ENCODE measurements around the gene NKX1-1. TPM values are rescaled to one million over a fixed set of nuclear protein-coding genes. Genes with fewer than 3 reads are reported as not detected.

Gene NKX1-1
- total RNA-seq, 1 experiment from 2014 or later = not detected

DNA sequence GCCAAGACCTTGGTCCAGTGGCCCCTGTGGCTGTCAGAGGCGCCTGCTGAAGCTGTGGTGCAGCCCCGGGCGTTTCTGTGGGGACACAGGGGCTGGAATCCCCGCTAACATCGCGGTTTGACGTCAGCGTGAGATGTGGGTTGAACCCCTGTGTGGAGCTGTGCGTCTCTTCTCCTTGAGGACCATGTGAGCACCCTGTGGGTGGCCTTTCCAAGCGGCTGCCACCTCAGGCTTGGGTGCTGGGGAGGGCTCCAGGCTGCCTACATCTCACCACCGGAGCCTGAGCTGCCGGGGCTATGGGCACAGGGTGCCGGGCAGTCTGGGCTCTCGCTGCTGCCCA, 31.6 kb downstream of the NKX1-1 start:
- TF ChIP-seq ZNF219 (CRISPR knock-in tag; IDR thresholded peaks at IDR 0.05; ENCODE audit: borderline replicate concordance) (no peak), ETV6 (CRISPR knock-in tag; IDR thresholded peaks at IDR 0.05) (no peak), ERG (CRISPR knock-in tag; IDR thresholded peaks at IDR 0.05) (no peak), ATF6 (CRISPR knock-in tag; IDR thresholded peaks at IDR 0.05) (no peak), ZNF138 (CRISPR knock-in tag; conservative IDR thresholded peaks at IDR 0.05) (no peak), ZBTB21 (CRISPR knock-in tag; IDR thresholded peaks at IDR 0.05; ENCODE audit: borderline replicate concordance) (no peak), ZNF423 (CRISPR knock-in tag; IDR thresholded peaks at IDR 0.05) (no peak), ZNF317 (CRISPR knock-in tag; IDR thresholded peaks at IDR 0.05; ENCODE audit: borderline replicate concordance, low read depth) (no peak), FOXJ3 (CRISPR knock-in tag; IDR thresholded peaks at IDR 0.05; ENCODE audit: borderline replicate concordance) (no peak), SMAD3 (CRISPR knock-in tag; IDR thresholded peaks at IDR 0.05; ENCODE audit: borderline replicate concordance) (no peak), KAT7 (CRISPR knock-in tag; IDR thresholded peaks at IDR 0.05; ENCODE audit: borderline replicate concordance) (no peak), E2F4 (CRISPR knock-in tag; IDR thresholded peaks at IDR 0.05; ENCODE audit: borderline replicate concordance, low read depth) (no peak)
- TF ChIP-seq, protein P1, sequence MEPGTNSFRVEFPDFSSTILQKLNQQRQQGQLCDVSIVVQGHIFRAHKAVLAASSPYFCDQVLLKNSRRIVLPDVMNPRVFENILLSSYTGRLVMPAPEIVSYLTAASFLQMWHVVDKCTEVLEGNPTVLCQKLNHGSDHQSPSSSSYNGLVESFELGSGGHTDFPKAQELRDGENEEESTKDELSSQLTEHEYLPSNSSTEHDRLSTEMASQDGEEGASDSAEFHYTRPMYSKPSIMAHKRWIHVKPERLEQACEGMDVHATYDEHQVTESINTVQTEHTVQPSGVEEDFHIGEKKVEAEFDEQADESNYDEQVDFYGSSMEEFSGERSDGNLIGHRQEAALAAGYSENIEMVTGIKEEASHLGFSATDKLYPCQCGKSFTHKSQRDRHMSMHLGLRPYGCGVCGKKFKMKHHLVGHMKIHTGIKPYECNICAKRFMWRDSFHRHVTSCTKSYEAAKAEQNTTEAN (CRISPR knock-in tag; IDR thresholded peaks at IDR 0.05) = no peak
- TF ChIP-seq, protein P2, sequence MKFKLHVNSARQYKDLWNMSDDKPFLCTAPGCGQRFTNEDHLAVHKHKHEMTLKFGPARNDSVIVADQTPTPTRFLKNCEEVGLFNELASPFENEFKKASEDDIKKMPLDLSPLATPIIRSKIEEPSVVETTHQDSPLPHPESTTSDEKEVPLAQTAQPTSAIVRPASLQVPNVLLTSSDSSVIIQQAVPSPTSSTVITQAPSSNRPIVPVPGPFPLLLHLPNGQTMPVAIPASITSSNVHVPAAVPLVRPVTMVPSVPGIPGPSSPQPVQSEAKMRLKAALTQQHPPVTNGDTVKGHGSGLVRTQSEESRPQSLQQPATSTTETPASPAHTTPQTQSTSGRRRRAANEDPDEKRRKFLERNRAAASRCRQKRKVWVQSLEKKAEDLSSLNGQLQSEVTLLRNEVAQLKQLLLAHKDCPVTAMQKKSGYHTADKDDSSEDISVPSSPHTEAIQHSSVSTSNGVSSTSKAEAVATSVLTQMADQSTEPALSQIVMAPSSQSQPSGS (CRISPR knock-in tag; IDR thresholded peaks at IDR 0.05; ENCODE audit: borderline replicate concordance, low read depth) = no peak
- TF ChIP-seq, protein P3, sequence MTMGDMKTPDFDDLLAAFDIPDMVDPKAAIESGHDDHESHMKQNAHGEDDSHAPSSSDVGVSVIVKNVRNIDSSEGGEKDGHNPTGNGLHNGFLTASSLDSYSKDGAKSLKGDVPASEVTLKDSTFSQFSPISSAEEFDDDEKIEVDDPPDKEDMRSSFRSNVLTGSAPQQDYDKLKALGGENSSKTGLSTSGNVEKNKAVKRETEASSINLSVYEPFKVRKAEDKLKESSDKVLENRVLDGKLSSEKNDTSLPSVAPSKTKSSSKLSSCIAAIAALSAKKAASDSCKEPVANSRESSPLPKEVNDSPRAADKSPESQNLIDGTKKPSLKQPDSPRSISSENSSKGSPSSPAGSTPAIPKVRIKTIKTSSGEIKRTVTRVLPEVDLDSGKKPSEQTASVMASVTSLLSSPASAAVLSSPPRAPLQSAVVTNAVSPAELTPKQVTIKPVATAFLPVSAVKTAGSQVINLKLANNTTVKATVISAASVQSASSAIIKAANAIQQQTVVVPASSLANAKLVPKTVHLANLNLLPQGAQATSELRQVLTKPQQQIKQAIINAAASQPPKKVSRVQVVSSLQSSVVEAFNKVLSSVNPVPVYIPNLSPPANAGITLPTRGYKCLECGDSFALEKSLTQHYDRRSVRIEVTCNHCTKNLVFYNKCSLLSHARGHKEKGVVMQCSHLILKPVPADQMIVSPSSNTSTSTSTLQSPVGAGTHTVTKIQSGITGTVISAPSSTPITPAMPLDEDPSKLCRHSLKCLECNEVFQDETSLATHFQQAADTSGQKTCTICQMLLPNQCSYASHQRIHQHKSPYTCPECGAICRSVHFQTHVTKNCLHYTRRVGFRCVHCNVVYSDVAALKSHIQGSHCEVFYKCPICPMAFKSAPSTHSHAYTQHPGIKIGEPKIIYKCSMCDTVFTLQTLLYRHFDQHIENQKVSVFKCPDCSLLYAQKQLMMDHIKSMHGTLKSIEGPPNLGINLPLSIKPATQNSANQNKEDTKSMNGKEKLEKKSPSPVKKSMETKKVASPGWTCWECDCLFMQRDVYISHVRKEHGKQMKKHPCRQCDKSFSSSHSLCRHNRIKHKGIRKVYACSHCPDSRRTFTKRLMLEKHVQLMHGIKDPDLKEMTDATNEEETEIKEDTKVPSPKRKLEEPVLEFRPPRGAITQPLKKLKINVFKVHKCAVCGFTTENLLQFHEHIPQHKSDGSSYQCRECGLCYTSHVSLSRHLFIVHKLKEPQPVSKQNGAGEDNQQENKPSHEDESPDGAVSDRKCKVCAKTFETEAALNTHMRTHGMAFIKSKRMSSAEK (CRISPR knock-in tag; IDR thresholded peaks at IDR 0.05; ENCODE audit: borderline replicate concordance) = no peak
- TF ChIP-seq, protein P4, sequence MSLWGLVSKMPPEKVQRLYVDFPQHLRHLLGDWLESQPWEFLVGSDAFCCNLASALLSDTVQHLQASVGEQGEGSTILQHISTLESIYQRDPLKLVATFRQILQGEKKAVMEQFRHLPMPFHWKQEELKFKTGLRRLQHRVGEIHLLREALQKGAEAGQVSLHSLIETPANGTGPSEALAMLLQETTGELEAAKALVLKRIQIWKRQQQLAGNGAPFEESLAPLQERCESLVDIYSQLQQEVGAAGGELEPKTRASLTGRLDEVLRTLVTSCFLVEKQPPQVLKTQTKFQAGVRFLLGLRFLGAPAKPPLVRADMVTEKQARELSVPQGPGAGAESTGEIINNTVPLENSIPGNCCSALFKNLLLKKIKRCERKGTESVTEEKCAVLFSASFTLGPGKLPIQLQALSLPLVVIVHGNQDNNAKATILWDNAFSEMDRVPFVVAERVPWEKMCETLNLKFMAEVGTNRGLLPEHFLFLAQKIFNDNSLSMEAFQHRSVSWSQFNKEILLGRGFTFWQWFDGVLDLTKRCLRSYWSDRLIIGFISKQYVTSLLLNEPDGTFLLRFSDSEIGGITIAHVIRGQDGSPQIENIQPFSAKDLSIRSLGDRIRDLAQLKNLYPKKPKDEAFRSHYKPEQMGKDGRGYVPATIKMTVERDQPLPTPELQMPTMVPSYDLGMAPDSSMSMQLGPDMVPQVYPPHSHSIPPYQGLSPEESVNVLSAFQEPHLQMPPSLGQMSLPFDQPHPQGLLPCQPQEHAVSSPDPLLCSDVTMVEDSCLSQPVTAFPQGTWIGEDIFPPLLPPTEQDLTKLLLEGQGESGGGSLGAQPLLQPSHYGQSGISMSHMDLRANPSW (CRISPR knock-in tag; conservative IDR thresholded peaks at IDR 0.05; ENCODE audit: low read depth) = no peak
- no peak overlapping the region for H3K27ac Mint-ChIP-seq
- DNase-seq (ENCODE audit: low spot score) (no peak), ATAC-seq (no peak)
- H3K9me3 Mint-ChIP-seq = no peaks in the 10 kb centered on the region
- ChIA-PET POLR2A (no interaction called here), CTCF (interaction anchor here (0.7 kb wide), 1 partner anchor 19 kb away, joined by 3 read pairs; no protein-coding TSS in a partner anchor)
- peaks cover 14% of the 10 kb centered on the region; the same call in 1 of the 2 replicates for H3K36me3 Mint-ChIP-seq
- no peaks in the 10 kb centered on the region; the same call in 1 of the 2 replicates for H3K27me3 Mint-ChIP-seq (ENCODE audit: low read depth)
- H3K4me1 Mint-ChIP-seq = no peaks in the 10 kb centered on the region
- H3K4me3 Mint-ChIP-seq = no peak overlapping the region
